ENCODE results near the gene DSCAML1.

DSCAML1 gene

DNA sequence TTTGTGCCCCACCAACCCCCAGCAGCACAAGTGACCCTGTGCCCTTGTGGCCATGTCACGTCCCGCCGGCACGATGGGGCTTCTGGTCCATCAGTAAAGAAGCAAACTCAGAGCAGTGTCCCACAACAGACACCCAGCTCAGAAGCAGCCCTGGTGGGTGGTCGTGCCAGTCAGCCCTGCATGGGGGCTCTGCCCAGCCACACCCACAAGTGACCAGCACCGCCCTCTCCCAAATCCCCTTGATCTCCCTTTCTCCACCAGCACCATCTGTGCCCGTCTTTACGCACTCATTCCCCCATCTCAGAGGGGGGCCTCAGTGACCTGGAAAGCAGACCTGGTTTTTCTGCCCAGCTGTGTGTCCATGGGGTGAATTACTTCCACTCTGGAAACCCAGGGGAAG, 149.1 kb downstream of the DSCAML1 start:
- Histone ChIP-seq H3K9me3 (ENCODE audit: low read length) (no peaks in the 10 kb centered on the region), H3F3A (ENCODE audit: insufficient read depth, low read length) (no peaks in the 10 kb centered on the region)

DNA sequence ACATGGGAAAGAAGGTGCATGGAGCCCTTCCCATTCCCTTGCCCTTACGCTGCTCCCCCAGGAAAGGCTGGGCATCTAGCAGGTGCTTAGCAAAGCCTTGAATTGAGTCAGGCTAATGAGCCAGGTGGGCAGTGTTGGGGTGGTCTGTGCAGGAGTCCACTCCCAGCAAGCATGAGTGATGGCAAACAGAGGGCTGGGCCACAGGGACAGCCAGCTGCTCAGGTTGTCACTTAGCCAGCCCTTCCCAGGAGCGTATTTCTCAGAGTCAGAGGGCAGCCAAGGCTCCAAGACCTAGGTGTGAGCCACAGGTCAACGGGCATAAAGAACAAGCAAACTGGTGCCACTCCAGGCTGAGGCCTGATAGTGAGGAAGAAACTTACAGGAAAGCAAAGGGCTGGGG, 149.8 kb downstream of the DSCAML1 start:
- no peak for TF ChIP-seq EZH2 (IDR thresholded peaks at IDR 0.05; ENCODE audit: borderline replicate concordance, low read length)
- TF ChIP-seq, protein P1, sequence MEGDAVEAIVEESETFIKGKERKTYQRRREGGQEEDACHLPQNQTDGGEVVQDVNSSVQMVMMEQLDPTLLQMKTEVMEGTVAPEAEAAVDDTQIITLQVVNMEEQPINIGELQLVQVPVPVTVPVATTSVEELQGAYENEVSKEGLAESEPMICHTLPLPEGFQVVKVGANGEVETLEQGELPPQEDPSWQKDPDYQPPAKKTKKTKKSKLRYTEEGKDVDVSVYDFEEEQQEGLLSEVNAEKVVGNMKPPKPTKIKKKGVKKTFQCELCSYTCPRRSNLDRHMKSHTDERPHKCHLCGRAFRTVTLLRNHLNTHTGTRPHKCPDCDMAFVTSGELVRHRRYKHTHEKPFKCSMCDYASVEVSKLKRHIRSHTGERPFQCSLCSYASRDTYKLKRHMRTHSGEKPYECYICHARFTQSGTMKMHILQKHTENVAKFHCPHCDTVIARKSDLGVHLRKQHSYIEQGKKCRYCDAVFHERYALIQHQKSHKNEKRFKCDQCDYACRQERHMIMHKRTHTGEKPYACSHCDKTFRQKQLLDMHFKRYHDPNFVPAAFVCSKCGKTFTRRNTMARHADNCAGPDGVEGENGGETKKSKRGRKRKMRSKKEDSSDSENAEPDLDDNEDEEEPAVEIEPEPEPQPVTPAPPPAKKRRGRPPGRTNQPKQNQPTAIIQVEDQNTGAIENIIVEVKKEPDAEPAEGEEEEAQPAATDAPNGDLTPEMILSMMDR (IDR thresholded peaks at IDR 0.05; ENCODE audit: low read length): no peak

More for the DNA sequence above, 149.1 kb downstream of the DSCAML1 start:
- H2AFZ ChIP-seq (ENCODE audit: low read length): no peak overlapping the region
- no peak overlapping the region for H3K4me3 ChIP-seq (ENCODE audit: low read depth, low read length, poor library complexity, severe bottlenecking)
- H3K27me3 ChIP-seq (ENCODE audit: insufficient read depth, low read length): peaks cover 3% of the 10 kb centered on the region; the same call in 1 of the 2 replicates
- H3K27ac ChIP-seq (ENCODE audit: low read depth, low read length, poor library complexity, severe bottlenecking): no peak overlapping the region
- H3K9me2 ChIP-seq (ENCODE audit: low read depth, low read length): no peaks in the 10 kb centered on the region
- H3K36me3 ChIP-seq (ENCODE audit: insufficient read depth, low read length): no peaks in the 10 kb centered on the region
- no peaks in the 10 kb centered on the region for H3K79me2 ChIP-seq (ENCODE audit: insufficient read depth, low read length)
- no peaks in the 10 kb centered on the region for H3K4me1 ChIP-seq (ENCODE audit: insufficient read depth, low read length, severe bottlenecking)
- H3K4me2 ChIP-seq (ENCODE audit: low read length): no peak overlapping the region
- H3K9ac ChIP-seq (ENCODE audit: low read length): no peak overlapping the region
- no peaks in the 10 kb centered on the region for H4K20me1 ChIP-seq (ENCODE audit: insufficient read depth, low read length)
- TF ChIP-seq EZH2 (IDR thresholded peaks at IDR 0.05; ENCODE audit: borderline replicate concordance, low read length): no peak
- TF ChIP-seq, protein P1 (IDR thresholded peaks at IDR 0.05; ENCODE audit: low read length): no peak

DNA sequence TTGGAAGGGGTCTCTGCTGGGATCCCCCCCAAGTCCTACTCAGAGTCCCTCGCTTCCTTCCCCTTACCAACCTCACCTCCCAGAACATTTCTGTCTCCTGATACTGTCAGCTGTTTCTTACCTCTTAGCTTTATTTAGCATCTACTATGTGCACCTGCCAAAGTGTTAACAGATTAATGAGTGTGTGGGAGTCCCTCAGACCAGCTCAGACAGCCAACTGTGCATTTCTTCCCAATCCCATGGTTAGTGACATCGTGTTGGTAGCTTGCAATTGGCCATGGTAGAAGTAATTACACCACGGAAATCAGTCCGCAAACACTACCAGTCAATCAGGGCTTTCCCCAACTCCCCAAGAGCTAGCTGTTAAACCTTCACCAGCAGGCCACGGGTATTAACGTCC, 150.6 kb downstream of the DSCAML1 start:
- Histone ChIP-seq H4K20me1 (ENCODE audit: insufficient read depth, low read length) (no peaks in the 10 kb centered on the region), H3K27me3 (ENCODE audit: insufficient read depth, low read length) (peaks cover 3% of the 10 kb centered on the region; the same call in 1 of the 2 replicates)

More for the DNA sequence above, 149.8 kb downstream of the DSCAML1 start:
- Histone ChIP-seq H3K79me2 (ENCODE audit: insufficient read depth, low read length) (no peaks in the 10 kb centered on the region), H3F3A (ENCODE audit: insufficient read depth, low read length) (no peaks in the 10 kb centered on the region), H3K4me2 (ENCODE audit: low read length) (no peak overlapping the region), H3K9me3 (ENCODE audit: low read length) (no peaks in the 10 kb centered on the region), H3K9me2 (ENCODE audit: low read depth, low read length) (no peaks in the 10 kb centered on the region), H3K27ac (ENCODE audit: low read depth, low read length, poor library complexity, severe bottlenecking) (no peak overlapping the region), H4K20me1 (ENCODE audit: insufficient read depth, low read length) (no peaks in the 10 kb centered on the region), H3K4me3 (ENCODE audit: low read depth, low read length, poor library complexity, severe bottlenecking) (no peak overlapping the region), H2AFZ (ENCODE audit: low read length) (no peak overlapping the region), H3K36me3 (ENCODE audit: insufficient read depth, low read length) (no peaks in the 10 kb centered on the region), H3K9ac (ENCODE audit: low read length) (no peak overlapping the region), H3K4me1 (ENCODE audit: insufficient read depth, low read length, severe bottlenecking) (no peaks in the 10 kb centered on the region), H3K27me3 (ENCODE audit: insufficient read depth, low read length) (peaks cover 3% of the 10 kb centered on the region; the same call in 1 of the 2 replicates)

More for the DNA sequence above, 150.6 kb downstream of the DSCAML1 start:
- no peaks in the 10 kb centered on the region for H3K9me3 ChIP-seq (ENCODE audit: low read length)
- H3K27ac ChIP-seq (ENCODE audit: low read depth, low read length, poor library complexity, severe bottlenecking): no peak overlapping the region
- no peak overlapping the region for H3K4me2 ChIP-seq (ENCODE audit: low read length)
- H3K9ac ChIP-seq (ENCODE audit: low read length): no peak overlapping the region
- no peak for TF ChIP-seq EZH2 (IDR thresholded peaks at IDR 0.05; ENCODE audit: borderline replicate concordance, low read length)
- TF ChIP-seq, protein P1 (IDR thresholded peaks at IDR 0.05; ENCODE audit: low read length): no peak
- H3K9me2 ChIP-seq (ENCODE audit: low read depth, low read length): no peaks in the 10 kb centered on the region
- no peaks in the 10 kb centered on the region for H3K36me3 ChIP-seq (ENCODE audit: insufficient read depth, low read length)
- H3K79me2 ChIP-seq (ENCODE audit: insufficient read depth, low read length): no peaks in the 10 kb centered on the region
- H3K4me1 ChIP-seq (ENCODE audit: insufficient read depth, low read length, severe bottlenecking): no peaks in the 10 kb centered on the region
- no peaks in the 10 kb centered on the region for H3F3A ChIP-seq (ENCODE audit: insufficient read depth, low read length)
- no peak overlapping the region for H3K4me3 ChIP-seq (ENCODE audit: low read depth, low read length, poor library complexity, severe bottlenecking)
- H2AFZ ChIP-seq (ENCODE audit: low read length): no peak overlapping the region

Data from OCI-LY1 (cell line).